GM20000 (cell line): ENCODE data around the gene RPS6KA2.

Experiments
- DNase-seq: peaks from one replicate; pipeline ENCODE4 v3.0.0; 2012; ENCODE audit warnings: low spot score
- CTCF ChIP-seq: IDR thresholded peaks from 2 replicates; pipeline ENCODE4 v1.5.1; 2012; ENCODE audit warnings: mild to moderate bottlenecking, control low read depth; ENCODE audit errors: extremely low read depth, missing control alignments

The RPS6KA2 gene

GRCh38 chr6:166453651-166454050 is 173.4 kb downstream of the RPS6KA2 start:
- TF ChIP-seq CTCF, result no peak
- DNase-seq, result no peak

- no peak for TF ChIP-seq CTCF
- DNase-seq, result no peak
Measured at GRCh38 chr6:166450167-166450873, 176.7 kb downstream of the RPS6KA2 start.

GRCh38 chr6:166449641-166450040 is 177.4 kb downstream of the RPS6KA2 start:
- DNase-seq, result no peak
- no peak for TF ChIP-seq CTCF

- DNase-seq, result no peak
- TF ChIP-seq CTCF, result no peak
Measured at GRCh38 chr6:166449036-166449435, 178.0 kb downstream of the RPS6KA2 start.

- no peak for DNase-seq
- no peak for TF ChIP-seq CTCF
Measured at GRCh38 chr6:166448432-166448831, 178.6 kb downstream of the RPS6KA2 start.

GRCh38 chr6:166446567-166447065 is 180.4 kb downstream of the RPS6KA2 start:
- TF ChIP-seq CTCF, result no peak
- no peak for DNase-seq

- no peak for TF ChIP-seq CTCF
- no peak for DNase-seq
Measured at GRCh38 chr6:166446146-166446545, 180.9 kb downstream of the RPS6KA2 start.
